IMR-90 (cell line): ENCODE measurements around the gene DSCAML1. TPM values are rescaled to one million over a fixed set of nuclear protein-coding genes. Genes with fewer than 3 reads are reported as not detected.

Source experiments
- ATAC-seq: fragments of 200-7000 bp; cut with Tn5 transposase; 2 replicates; pipeline ENCODE4 v1.9.1; 2020; ENCODE audit warnings: low read depth, mild to moderate bottlenecking, moderate library complexity
- BruUV-seq: library from RNA; stranded (reverse); fragments of 400-500 nt; replicated peaks from 2 replicates; lab custom pipeline; 2021; lab: Mats Ljungman, UMichigan
- CTCF ChIA-PET: fragments of 300-600 bp; formaldehyde crosslinking; extraction: SDS; loops from one replicate; lab custom pipeline; 2021; ENCODE audit warnings: antibody characterized with exemption; lab: Yijun Ruan, JAX
- POLR2A ChIA-PET: fragments of 300-600 bp; sonication (Branson Sonifier 250); formaldehyde crosslinking; loops from one replicate; lab custom pipeline; 2022; ENCODE audit warnings: antibody characterized with exemption; ENCODE audit not compliant: unreplicated experiment; lab: Charles Lee
- DNase-seq: peaks from one replicate; pipeline ENCODE4 v3.0.0; 2013
- H2AFZ ChIP-seq: replicated peaks from 2 replicates; pipeline ENCODE3; 2013; ENCODE audit warnings: low read length, mild to moderate bottlenecking; ENCODE audit not compliant: poor library complexity
- H2AK5ac ChIP-seq: 2 replicates; pipeline ENCODE4 v1.6.1; 2013; ENCODE audit warnings: low read depth, low read length, inconsistent platforms
- H2AK9ac ChIP-seq: replicated peaks from 2 replicates; pipeline ENCODE3; 2013; ENCODE audit warnings: mild to moderate bottlenecking, low read depth, low read length, moderate library complexity; ENCODE audit not compliant: poor library complexity
- H2BK120ac ChIP-seq: 2 replicates; pipeline ENCODE4 v1.6.1; 2013; ENCODE audit warnings: low read depth, low read length, inconsistent platforms
- H2BK15ac ChIP-seq: 3 replicates; pipeline ENCODE4 v1.6.1; 2013; ENCODE audit warnings: low read depth, low read length, inconsistent platforms
- H2BK20ac ChIP-seq: 2 replicates; pipeline ENCODE4 v1.6.1; 2013; ENCODE audit warnings: low read depth, mild to moderate bottlenecking, inconsistent platforms, low read length, moderate library complexity
- H2BK5ac ChIP-seq: 2 replicates; pipeline ENCODE4 v1.6.1; 2013; ENCODE audit warnings: mild to moderate bottlenecking, low read depth, low read length, inconsistent platforms; ENCODE audit not compliant: poor library complexity, severe bottlenecking
- H3K14ac ChIP-seq: replicated peaks from 2 replicates; pipeline ENCODE4 v1.6.1; 2013; ENCODE audit warnings: low read depth, low read length, inconsistent platforms
- H3K18ac ChIP-seq: 2 replicates; pipeline ENCODE4 v1.6.1; 2013; ENCODE audit warnings: low read depth, low read length, control low read depth
- H3K23ac ChIP-seq: 2 replicates; pipeline ENCODE4 v1.6.1; 2013; ENCODE audit warnings: low read depth, low read length, inconsistent platforms
- H3K27ac ChIP-seq: 2 replicates; pipeline ENCODE4 v1.5.1; 2013; ENCODE audit warnings: mild to moderate bottlenecking, control low read depth, low read length; ENCODE audit not compliant: insufficient read depth
- H3K27me3 ChIP-seq: 2 replicates; pipeline ENCODE4 v1.6.1; 2013; ENCODE audit warnings: low read length; ENCODE audit not compliant: control insufficient read depth, insufficient read depth
- H3K36me3 ChIP-seq: 2 replicates; pipeline ENCODE4 v1.6.1; 2013; ENCODE audit warnings: low read length, mixed read lengths; ENCODE audit not compliant: control insufficient read depth, insufficient read depth
- H3K4ac ChIP-seq: 2 replicates; pipeline ENCODE4 v1.6.1; 2013; ENCODE audit warnings: low read depth, low read length, inconsistent platforms
- H3K4me1 ChIP-seq: 2 replicates; pipeline ENCODE4 v1.6.1; 2013; ENCODE audit warnings: low read length, mixed read lengths; ENCODE audit not compliant: control insufficient read depth, insufficient read depth
- H3K4me2 ChIP-seq: 2 replicates; pipeline ENCODE4 v1.6.1; 2013; ENCODE audit warnings: low read depth, mild to moderate bottlenecking, control low read depth, low read length, moderate library complexity
- H3K4me3 ChIP-seq: 2 replicates; pipeline ENCODE4 v1.5.1; 2013; ENCODE audit warnings: low read depth, mild to moderate bottlenecking, control low read depth, low read length, moderate library complexity; ENCODE audit not compliant: insufficient read depth
- H3K56ac ChIP-seq: 2 replicates; pipeline ENCODE4 v1.6.1; 2013; ENCODE audit warnings: low read length, inconsistent platforms; ENCODE audit not compliant: insufficient read depth; ENCODE audit errors: extremely low read depth
- H3K79me1 ChIP-seq, 2 experiments: 2 replicates each; pipeline ENCODE4 v1.6.1; 2013; ENCODE audit warnings: low read length in 2 of 2, inconsistent platforms in 1 of 2, low read depth in 1 of 2
- H3K9ac ChIP-seq: 2 replicates; pipeline ENCODE4 v1.6.1; 2013; ENCODE audit warnings: low read depth, low read length, control low read depth
- H3K9me1 ChIP-seq: 2 replicates; pipeline ENCODE4 v1.6.1; 2013; ENCODE audit warnings: low read length, inconsistent platforms; ENCODE audit not compliant: insufficient read depth
- H3K9me3 ChIP-seq: 2 replicates; pipeline ENCODE4 v1.6.1; 2013; ENCODE audit warnings: low read length; ENCODE audit not compliant: control insufficient read depth, insufficient read depth
- H4K20me1 ChIP-seq: 2 replicates; pipeline ENCODE4 v1.6.1; 2013; ENCODE audit warnings: low read length, inconsistent platforms; ENCODE audit not compliant: insufficient read depth
- H4K5ac ChIP-seq: 2 replicates; pipeline ENCODE4 v1.6.1; 2013; ENCODE audit warnings: mild to moderate bottlenecking, low read depth, low read length, control low read depth
- H4K8ac ChIP-seq, 2 experiments: 2 replicates each; pipeline ENCODE4 v1.6.1; 2013; ENCODE audit warnings: low read depth in 2 of 2, low read length in 2 of 2, control low read depth in 1 of 2, inconsistent platforms in 1 of 2
- H4K91ac ChIP-seq: 2 replicates; pipeline ENCODE4 v1.6.1; 2013; ENCODE audit warnings: low read depth, low read length, inconsistent platforms; ENCODE audit not compliant: insufficient read depth
- BHLHE40 ChIP-seq: fragments of 150-350 bp; IDR thresholded peaks from 2 replicates; pipeline ENCODE4 v1.6.1; 2016; ENCODE audit warnings: mild to moderate bottlenecking, low read depth, low read length
- CEBPB ChIP-seq: IDR thresholded peaks from 2 replicates; pipeline ENCODE4 v1.6.1; 2012; ENCODE audit warnings: low read depth, low read length, improper control_type of control experiment
- CHD1 ChIP-seq: IDR thresholded peaks from 2 replicates; pipeline ENCODE4 v1.6.1; 2012; ENCODE audit warnings: low read depth, low read length, improper control_type of control experiment
- ELK1 ChIP-seq: fragments of 150-350 bp; IDR thresholded peaks from 2 replicates; pipeline ENCODE4 v1.6.1; 2016; ENCODE audit warnings: low read depth, mild to moderate bottlenecking, low read length, moderate library complexity, borderline replicate concordance
- FOS ChIP-seq: fragments of 150-350 bp; IDR thresholded peaks from 2 replicates; pipeline ENCODE4 v1.6.1; 2016; ENCODE audit warnings: low read depth, low read length
- MAFK ChIP-seq: IDR thresholded peaks from 2 replicates; pipeline ENCODE4 v1.6.1; 2012; ENCODE audit warnings: low read depth, low read length, improper control_type of control experiment
- MAZ ChIP-seq: IDR thresholded peaks from 2 replicates; pipeline ENCODE4 v1.6.1; 2012; ENCODE audit warnings: low read depth, mild to moderate bottlenecking, low read length, improper control_type of control experiment, moderate library complexity, borderline replicate concordance
- MXI1 ChIP-seq: IDR thresholded peaks from 2 replicates; pipeline ENCODE4 v1.6.1; 2012; ENCODE audit warnings: low read depth, mild to moderate bottlenecking, low read length, moderate library complexity, borderline replicate concordance
- NFE2L2 ChIP-seq: fragments of 150-350 bp; IDR thresholded peaks from 2 replicates; pipeline ENCODE4 v1.6.1; 2016; ENCODE audit warnings: low read depth, mild to moderate bottlenecking, low read length
- POLR2A ChIP-seq: IDR thresholded peaks from 2 replicates; pipeline ENCODE4 v1.6.1; 2012; ENCODE audit warnings: mild to moderate bottlenecking, low read depth, low read length
- RAD21 ChIP-seq: IDR thresholded peaks from 2 replicates; pipeline ENCODE4 v1.6.1; 2012; ENCODE audit warnings: low read length, improper control_type of control experiment
- RCOR1 ChIP-seq: IDR thresholded peaks from 2 replicates; pipeline ENCODE4 v1.6.1; 2012; ENCODE audit warnings: mild to moderate bottlenecking, low read length, improper control_type of control experiment; ENCODE audit not compliant: insufficient replicate concordance
- RFX5 ChIP-seq: IDR thresholded peaks from 2 replicates; pipeline ENCODE4 v1.8.0; 2012; ENCODE audit warnings: low read depth, mild to moderate bottlenecking, low read length, moderate library complexity
- SMC3 ChIP-seq: fragments of 150-350 bp; IDR thresholded peaks from 2 replicates; pipeline ENCODE4 v1.6.1; 2016; ENCODE audit warnings: low read depth, mild to moderate bottlenecking, antibody characterized with exemption, low read length, moderate library complexity
- USF2 ChIP-seq: fragments of 150-350 bp; IDR thresholded peaks from 2 replicates; pipeline ENCODE4 v1.6.1; 2017; ENCODE audit warnings: mild to moderate bottlenecking, antibody characterized with exemption, low read length, low read depth
- WGBS, 2 experiments: methylation state at CpG; one replicate each; pipeline versions ENCODE4 v1.1.5 to v1.1.7; 2013; ENCODE audit warnings: missing lambda C conversion rate in 2 of 2; ENCODE audit not compliant: insufficient read length in 1 of 2; ENCODE audit errors: extremely low coverage in 2 of 2; 5-methylcytosine and 5-hydroxymethylcytosine counted together
- dilution Hi-C: fragments of 300-500 bp; cut with HindIII; formaldehyde crosslinking; loops from one replicate; pipeline ENCODE4 v1.14.3; 2018; ENCODE audit warnings: low sequenced_read_pairs; ENCODE audit not compliant: unreplicated experiment
- in situ Hi-C: fragments of 300-500 bp; cut with MboI; formaldehyde crosslinking; loops from 3 replicates; pipeline ENCODE4 v1.14.3; 2019; ENCODE audit warnings: low sequenced_read_pairs, inconsistent platforms, mixed read lengths
- intact Hi-C: fragments of 100-400 bp; cut with micrococcal nuclease; formaldehyde crosslinking; loops from 2 replicates; pipeline ENCODE4 v1.10.0; 2022
- polyA plus RNA-seq, 3 experiments: library from polyadenylated mRNA; depleted of rRNA; stranded (reverse); fragments of >200 nt; gene quantifications; 2 replicates each; pipeline ENCODE4 v1.2.3, GENCODE V29; 2012; ENCODE audit warnings: low replicate concordance in 1 of 3
- total RNA-seq: library from RNA; depleted of rRNA; stranded (reverse); fragments of >200 nt; gene quantifications from 2 replicates; pipeline ENCODE4 v1.2.3, GENCODE V29; 2012
- TF ChIP-seq, protein P1 (sequence below): conservative IDR thresholded peaks from 2 replicates; pipeline ENCODE4 v1.5.1; 2012; ENCODE audit warnings: mild to moderate bottlenecking, low read depth, low read length, improper control_type of control experiment

DSCAML1 gene
- total and polyA plus RNA-seq, 2 of the 4 experiments (the other 2 are of a cell fraction), result not detected

DNA sequence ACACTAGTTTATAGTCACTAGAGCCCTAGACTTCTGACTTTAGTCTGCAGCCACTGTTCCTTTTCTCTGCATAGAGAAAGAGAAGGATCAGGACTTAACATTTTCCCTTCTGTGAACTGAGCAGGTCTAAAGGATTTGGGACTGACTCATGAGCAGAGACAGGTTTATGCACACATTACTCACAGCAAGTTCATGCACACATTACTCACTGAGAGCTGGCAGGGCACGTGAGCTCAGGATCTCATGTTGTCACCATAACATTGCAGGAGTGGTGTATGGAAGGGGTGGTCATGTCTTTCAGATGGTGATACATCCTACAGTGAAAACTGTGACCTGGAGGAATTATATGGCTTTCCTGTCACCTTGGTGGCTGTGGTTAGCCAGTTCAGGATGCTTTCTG is 413.0 kb downstream of the DSCAML1 start:
- peak overlapping the region; percentile 59; the same call in 1 of the 2 replicates for H2AK5ac ChIP-seq
- H2BK15ac ChIP-seq, result no peak overlapping the region
- H3K4me3 ChIP-seq, result no peak overlapping the region
- no peak overlapping the region for H4K8ac ChIP-seq
- H3K23ac ChIP-seq, result no peak overlapping the region
- peak overlapping the region; percentile 27; the same call in 1 of the 2 replicates for H4K91ac ChIP-seq
- H2BK120ac ChIP-seq, result no peak overlapping the region
- peak overlapping the region; percentile 38; the same call in 1 of the 2 replicates for H3K4ac ChIP-seq
- peaks cover 15% of the 10 kb centered on the region for H3K9me1 ChIP-seq
- peak; percentile 93 for TF ChIP-seq USF2
- TF ChIP-seq CHD1, result no peak
- peak; percentile 22; the same call in 1 of the 2 replicates for TF ChIP-seq MXI1
- no peak for TF ChIP-seq MAFK
- TF ChIP-seq RCOR1, result no peak
- TF ChIP-seq FOS, result peak; percentile 77
- TF ChIP-seq BHLHE40, result peak; percentile 100
- no peak for TF ChIP-seq POLR2A
- TF ChIP-seq MAZ, result no peak
- TF ChIP-seq, protein P1, sequence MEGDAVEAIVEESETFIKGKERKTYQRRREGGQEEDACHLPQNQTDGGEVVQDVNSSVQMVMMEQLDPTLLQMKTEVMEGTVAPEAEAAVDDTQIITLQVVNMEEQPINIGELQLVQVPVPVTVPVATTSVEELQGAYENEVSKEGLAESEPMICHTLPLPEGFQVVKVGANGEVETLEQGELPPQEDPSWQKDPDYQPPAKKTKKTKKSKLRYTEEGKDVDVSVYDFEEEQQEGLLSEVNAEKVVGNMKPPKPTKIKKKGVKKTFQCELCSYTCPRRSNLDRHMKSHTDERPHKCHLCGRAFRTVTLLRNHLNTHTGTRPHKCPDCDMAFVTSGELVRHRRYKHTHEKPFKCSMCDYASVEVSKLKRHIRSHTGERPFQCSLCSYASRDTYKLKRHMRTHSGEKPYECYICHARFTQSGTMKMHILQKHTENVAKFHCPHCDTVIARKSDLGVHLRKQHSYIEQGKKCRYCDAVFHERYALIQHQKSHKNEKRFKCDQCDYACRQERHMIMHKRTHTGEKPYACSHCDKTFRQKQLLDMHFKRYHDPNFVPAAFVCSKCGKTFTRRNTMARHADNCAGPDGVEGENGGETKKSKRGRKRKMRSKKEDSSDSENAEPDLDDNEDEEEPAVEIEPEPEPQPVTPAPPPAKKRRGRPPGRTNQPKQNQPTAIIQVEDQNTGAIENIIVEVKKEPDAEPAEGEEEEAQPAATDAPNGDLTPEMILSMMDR, result no peak
- TF ChIP-seq CEBPB, result peak; percentile 42; the same call in 1 of the 2 replicates
- no peak for TF ChIP-seq RFX5
- no peak for TF ChIP-seq NFE2L2
- TF ChIP-seq ELK1, result no peak
- no peak for TF ChIP-seq SMC3
- TF ChIP-seq RAD21, result no peak
- H3K4me1 ChIP-seq, result peaks cover 9% of the 10 kb centered on the region
- H4K5ac ChIP-seq, result no peak overlapping the region
- H3K9ac ChIP-seq, result no peak overlapping the region
- no peak overlapping the region for H2BK20ac ChIP-seq
- H3K56ac ChIP-seq, result no peak overlapping the region
- H2AFZ ChIP-seq, result peak overlapping the region; percentile 80
- no peak overlapping the region for H3K18ac ChIP-seq
- in situ Hi-C loops, result no loop called here
- dilution Hi-C loops, result no loop called here
- H3K14ac ChIP-seq, result no peak overlapping the region
- peak overlapping the region; percentile 7 for H2BK5ac ChIP-seq
- intact Hi-C loops, result loop anchor here (10.0 kb wide), 1 partner anchor 639 kb away; no protein-coding TSS in a partner anchor
- H3K36me3 ChIP-seq, result peaks cover 47% of the 10 kb centered on the region
- H3K9me3 ChIP-seq, result no peaks in the 10 kb centered on the region
- CTCF ChIA-PET, result no interaction called here
- no peak overlapping the region for H3K4me2 ChIP-seq
- H3K27me3 ChIP-seq, result no peaks in the 10 kb centered on the region
- peak overlapping the region; percentile 90 for H2AK9ac ChIP-seq
- peaks cover 0 to 9% of the 10 kb centered on the region in 2 experiments; a peak in 1 of 4 replicates for H3K79me1 ChIP-seq
- WGBS, 2 experiments, result no CpG with 5 or more reads among the region's 1 CpG
- H3K27ac ChIP-seq, result no peak overlapping the region
- H4K20me1 ChIP-seq, result 0 out of 2 replicates have a peak, but pooled peaks cover 6% of the 10 kb centered on the region
- no TSS peak for BruUV-seq
- POLR2A ChIA-PET, result no interaction called here
- ATAC-seq (peak; percentile 81), DNase-seq (peak; percentile 96)
